Ectodermal cell (in vitro differentiated cells): ENCODE measurements around the gene PROM1.

ENCODE experiments used
- H3K27ac ChIP-seq: 2 replicates; pipeline ENCODE4 v1.7.0; 2013; ENCODE audit warnings: mild to moderate bottlenecking, low read depth, low read length; ENCODE audit not compliant: insufficient read depth, poor library complexity, severe bottlenecking
- H3K27me3 ChIP-seq: 2 replicates; pipeline ENCODE4 v1.7.0; 2013; ENCODE audit warnings: mild to moderate bottlenecking, low read length; ENCODE audit not compliant: insufficient read depth, control insufficient read depth, poor library complexity, severe bottlenecking
- H3K36me3 ChIP-seq: one replicate; pipeline ENCODE4 v1.7.0; 2013; ENCODE audit warnings: low read length; ENCODE audit not compliant: control insufficient read depth, insufficient read depth
- H3K4me1 ChIP-seq: one replicate; pipeline ENCODE4 v1.7.0; 2013; ENCODE audit warnings: low read length; ENCODE audit not compliant: control insufficient read depth, insufficient read depth
- H3K4me3 ChIP-seq: 2 replicates; pipeline ENCODE4 v1.7.0; 2013; ENCODE audit warnings: low read depth, low read length, control low read depth; ENCODE audit not compliant: insufficient read depth
- H3K9me3 ChIP-seq: 2 replicates; pipeline ENCODE4 v1.7.0; 2013; ENCODE audit warnings: mild to moderate bottlenecking, low read length, moderate library complexity; ENCODE audit not compliant: control insufficient read depth
- WGBS, 2 experiments: methylation state at CpG; one replicate each; pipeline ENCODE4 v1.1.7; 2013; ENCODE audit warnings: missing lambda C conversion rate in 2 of 2; 5-methylcytosine and 5-hydroxymethylcytosine counted together

The PROM1 gene

DNA sequence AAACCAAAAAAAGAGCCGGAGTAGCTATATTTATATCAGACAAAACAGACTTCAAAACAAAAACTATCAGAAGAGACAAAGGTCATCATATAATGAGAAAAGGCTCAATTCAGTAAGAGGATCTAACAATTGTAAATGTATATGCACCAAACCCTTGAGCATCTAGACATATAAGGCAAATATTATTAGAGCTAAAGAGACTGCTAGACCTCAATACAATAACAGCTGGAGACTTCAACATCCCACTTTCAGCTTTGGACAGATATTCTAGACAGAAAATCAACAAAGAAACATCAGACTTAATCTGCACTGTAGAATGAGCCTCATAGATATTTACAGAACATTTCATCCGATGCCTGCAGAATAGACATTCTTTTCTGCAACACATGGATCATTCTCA, 4.8 kb upstream of the PROM1 start:
- H3K9me3 ChIP-seq, result no peaks in the 10 kb centered on the region
- H3K36me3 ChIP-seq, result no peaks in the 10 kb centered on the region
- H3K27ac ChIP-seq, result no peak overlapping the region
- WGBS, 2 experiments, result 97 to 98% methylated on average over 2 of the region's 2 CpGs
- H3K27me3 ChIP-seq, result peaks cover 27% of the 10 kb centered on the region
- H3K4me1 ChIP-seq, result no peaks in the 10 kb centered on the region
- no peak overlapping the region for H3K4me3 ChIP-seq

DNA sequence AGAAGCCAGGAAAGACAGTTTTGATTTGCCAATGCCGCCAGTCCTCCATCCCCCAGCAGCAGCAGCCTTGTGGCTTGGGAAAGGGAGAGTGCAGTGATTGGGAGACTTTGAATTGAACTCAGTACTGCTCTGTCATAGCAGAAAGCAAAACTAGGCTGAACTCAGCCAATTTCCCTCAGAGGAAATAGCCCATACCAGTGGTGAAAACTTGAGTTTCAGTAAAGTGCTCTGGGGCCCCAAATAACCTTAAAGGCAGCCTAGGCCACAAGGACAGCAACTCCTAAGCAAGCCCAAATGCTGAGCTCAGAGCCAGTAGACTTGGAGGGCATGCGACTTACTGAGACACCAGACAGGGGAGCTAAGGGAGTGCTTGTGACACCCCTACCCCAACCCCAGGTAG, 2.0 kb upstream of the PROM1 start:
- Histone ChIP-seq H3K4me1 (no peaks in the 10 kb centered on the region), H3K27me3 (peaks cover 50% of the 10 kb centered on the region), H3K36me3 (no peaks in the 10 kb centered on the region), H3K27ac (no peak overlapping the region), H3K4me3 (no peak overlapping the region), H3K9me3 (no peaks in the 10 kb centered on the region)
- 82 to 89% methylated on average over 2 of the region's 2 CpGs for WGBS, 2 experiments

DNA sequence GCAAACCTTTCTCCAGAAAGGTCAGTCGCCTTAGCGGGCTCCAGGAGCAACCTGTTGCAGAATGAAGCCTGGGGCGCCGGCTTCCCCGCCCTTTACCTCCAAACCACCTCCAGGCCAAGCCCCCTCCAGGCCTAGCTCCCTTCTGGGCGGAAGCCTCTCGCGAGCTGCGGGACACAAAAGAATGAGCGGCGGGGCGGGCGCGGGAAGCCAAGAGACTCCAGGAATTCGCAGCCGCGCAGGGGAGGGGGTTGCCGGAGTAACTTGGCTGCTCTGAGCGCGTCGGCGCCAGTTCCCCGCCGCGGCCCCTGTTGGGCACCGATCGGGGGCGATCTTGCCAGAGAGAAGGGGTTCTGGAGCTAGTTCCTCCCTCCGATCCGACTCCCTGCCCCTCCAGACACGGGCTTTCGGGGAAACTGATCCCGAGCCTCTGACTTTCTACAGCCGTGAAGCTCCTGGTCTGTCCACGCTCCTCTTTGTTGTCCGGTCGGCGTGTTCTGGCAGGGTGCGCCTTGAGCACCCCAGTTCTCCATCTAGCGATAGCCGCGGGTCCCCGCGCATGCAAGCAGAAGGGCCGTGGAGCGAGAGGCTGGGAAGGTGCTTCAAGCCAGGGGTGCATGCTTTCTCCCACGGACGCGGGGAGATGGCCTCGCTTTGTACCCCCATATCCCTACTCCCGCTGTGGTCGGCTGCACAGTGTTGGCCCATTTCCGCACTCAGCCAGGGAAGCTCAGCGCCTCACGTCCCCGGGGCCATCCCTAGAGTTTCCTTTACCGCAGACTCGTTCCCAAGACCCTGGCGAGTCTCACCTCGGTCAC, 1.2 kb downstream of the PROM1 start:
- 0% methylated on average over 60 of the region's 60 CpGs for WGBS, 2 experiments
- Histone ChIP-seq H3K9me3 (no peaks in the 10 kb centered on the region), H3K4me3 (peak overlapping the region; percentile 69), H3K27ac (peak overlapping the region; percentile 69), H3K4me1 (no peaks in the 10 kb centered on the region), H3K36me3 (no peaks in the 10 kb centered on the region), H3K27me3 (peaks cover 50% of the 10 kb centered on the region)

DNA sequence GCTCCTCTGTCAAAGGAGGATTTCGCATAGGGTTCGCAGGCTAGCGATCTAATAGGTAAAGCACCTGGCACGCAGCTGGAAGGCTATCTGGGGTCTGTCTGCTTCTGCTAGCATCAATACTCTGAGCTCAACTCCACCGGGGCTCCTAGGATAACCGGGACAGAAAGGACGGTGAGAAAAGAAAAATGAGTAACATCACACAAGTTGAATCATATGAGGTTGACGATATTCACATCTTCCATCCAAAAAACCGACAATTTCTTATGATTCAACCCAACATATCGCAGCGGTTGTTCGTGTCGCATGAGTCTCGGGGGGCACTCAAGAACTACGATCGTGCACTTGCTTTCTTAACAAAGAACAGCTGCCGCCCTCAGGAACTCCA, 1.8 kb downstream of the PROM1 start:
- H3K9me3 ChIP-seq, result no peaks in the 10 kb centered on the region
- no peaks in the 10 kb centered on the region for H3K4me1 ChIP-seq
- peak overlapping the region; percentile 69 for H3K4me3 ChIP-seq
- H3K36me3 ChIP-seq, result no peaks in the 10 kb centered on the region
- 7 to 9% methylated on average over 17 of the region's 17 CpGs for WGBS, 2 experiments
- peaks cover 50% of the 10 kb centered on the region for H3K27me3 ChIP-seq
- H3K27ac ChIP-seq, result peak overlapping the region; percentile 1

DNA sequence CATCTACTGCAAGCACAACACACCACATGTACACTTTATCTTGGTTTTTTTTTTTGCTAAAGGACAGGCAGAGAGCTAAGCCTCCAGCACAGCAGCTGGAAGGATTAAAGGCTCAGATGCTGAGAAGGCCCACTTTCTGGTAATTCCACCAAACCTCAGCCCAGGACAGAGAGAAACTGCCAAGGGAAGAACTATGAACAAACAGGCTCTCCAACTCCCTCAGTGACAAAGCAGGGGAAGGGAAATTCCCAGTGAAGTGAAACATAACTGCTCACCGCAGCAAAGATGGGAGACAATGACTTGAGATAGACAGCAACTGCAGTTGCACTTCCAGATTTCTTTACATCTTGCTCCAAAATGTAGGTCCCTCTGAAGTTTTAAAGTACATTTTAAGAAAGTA, 4.8 kb downstream of the PROM1 start:
- peaks cover 27% of the 10 kb centered on the region for H3K27me3 ChIP-seq
- no peaks in the 10 kb centered on the region for H3K4me1 ChIP-seq
- H3K27ac ChIP-seq, result no peak overlapping the region

DNA sequence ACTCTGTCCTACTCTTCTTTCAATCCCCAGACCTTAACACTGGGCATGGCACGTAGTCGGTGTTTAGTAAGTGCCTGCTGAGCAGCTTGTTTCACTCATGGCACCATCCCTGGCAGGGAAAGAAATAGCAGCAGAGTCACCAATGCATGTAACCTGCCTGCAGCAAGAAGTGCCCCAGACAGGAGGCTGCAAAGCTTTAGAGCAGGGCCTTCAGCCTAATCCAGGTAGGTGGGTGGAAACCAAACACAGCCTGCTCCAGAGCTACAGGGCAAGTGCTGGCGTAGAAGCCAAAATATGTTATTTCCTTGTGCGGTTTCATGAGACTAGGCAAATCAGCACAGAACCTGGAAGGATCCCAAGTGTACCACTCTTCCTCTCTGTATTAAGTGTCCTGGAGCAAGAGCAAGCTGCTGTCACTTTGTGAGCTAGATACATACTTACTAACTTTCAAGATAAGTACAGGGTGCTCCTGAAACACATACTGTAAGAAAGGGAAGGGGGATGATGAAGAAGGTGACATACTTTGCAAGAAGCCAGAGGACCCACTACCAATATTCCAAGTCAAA, 5.5 kb downstream of the PROM1 start:
- Histone ChIP-seq H3K27ac (no peak overlapping the region), H3K4me1 (no peaks in the 10 kb centered on the region), H3K36me3 (peaks cover 3% of the 10 kb centered on the region), H3K9me3 (no peaks in the 10 kb centered on the region), H3K4me3 (no peak overlapping the region), H3K27me3 (peaks cover 20% of the 10 kb centered on the region)
- 94 to 97% methylated on average over 4 of the region's 4 CpGs for WGBS, 2 experiments

More for the DNA sequence above, 4.8 kb downstream of the PROM1 start:
- no peaks in the 10 kb centered on the region for H3K9me3 ChIP-seq
- H3K4me3 ChIP-seq, result no peak overlapping the region
- 87 to 88% methylated on average over 1 of the region's 1 CpG for WGBS, 2 experiments
- H3K36me3 ChIP-seq, result peaks cover 3% of the 10 kb centered on the region

DNA sequence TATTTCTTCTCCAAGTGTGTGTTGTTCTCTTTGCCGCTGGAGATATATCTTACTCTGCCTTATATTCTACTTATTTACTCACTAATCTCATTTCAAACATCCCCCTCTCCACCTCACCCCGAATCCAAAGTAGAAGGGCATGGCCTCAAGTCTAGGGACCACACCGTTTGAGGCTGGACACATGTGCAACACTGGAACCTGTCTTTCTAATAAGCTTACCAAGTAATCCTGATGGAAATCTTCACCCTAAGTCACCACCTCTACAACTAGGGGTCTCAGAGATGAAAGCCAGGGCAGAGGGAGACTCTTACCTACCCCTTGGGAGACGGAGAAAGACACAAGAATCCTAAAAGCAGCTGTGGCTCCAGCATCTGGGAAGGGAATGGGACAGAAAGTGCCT, 6.0 kb downstream of the PROM1 start:
- H3K27me3 ChIP-seq, result peaks cover 15% of the 10 kb centered on the region
- H3K4me3 ChIP-seq, result no peak overlapping the region
- no peak overlapping the region for H3K27ac ChIP-seq
- H3K4me1 ChIP-seq, result no peaks in the 10 kb centered on the region
- WGBS, 2 experiments, result 67 to 73% methylated on average over 4 of the region's 4 CpGs
- H3K9me3 ChIP-seq, result no peaks in the 10 kb centered on the region
- H3K36me3 ChIP-seq, result peaks cover 3% of the 10 kb centered on the region

DNA sequence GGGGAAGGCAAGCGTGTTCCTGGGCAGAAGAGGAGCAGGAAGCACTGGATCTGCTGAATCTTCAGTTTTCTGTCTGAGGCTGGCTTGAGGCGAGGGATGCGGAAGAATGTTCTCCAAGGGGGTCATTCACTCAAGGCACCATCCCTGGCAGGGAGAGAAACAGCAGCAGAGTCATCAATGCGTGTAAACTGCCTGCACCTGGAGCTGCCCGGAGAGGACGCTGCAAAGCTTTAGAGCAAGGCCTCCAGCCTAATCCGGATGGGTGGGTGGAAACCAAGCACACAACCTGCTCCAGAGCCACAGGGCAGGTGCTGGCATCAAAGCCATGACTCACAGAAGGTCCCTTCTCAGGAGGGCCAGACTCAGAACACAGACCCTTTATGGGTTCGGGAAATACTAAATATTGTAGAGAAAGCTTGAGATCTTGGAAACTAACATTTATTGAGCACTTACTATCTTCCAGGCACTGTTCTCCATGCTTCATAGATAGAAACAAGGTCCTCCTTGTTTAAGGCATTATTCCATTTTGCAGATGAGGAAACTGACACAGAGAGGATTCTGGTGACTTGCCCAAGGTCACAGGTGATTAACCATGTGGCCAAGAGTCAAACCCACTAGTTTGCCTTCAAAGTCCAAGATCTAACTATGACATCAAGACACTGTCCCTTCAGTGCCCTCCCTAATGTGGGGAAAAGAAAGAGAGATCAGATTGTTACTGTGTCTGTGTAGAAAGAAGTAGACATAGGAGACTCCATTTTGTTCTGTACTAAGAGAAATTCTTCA, 7.7 kb downstream of the PROM1 start:
- Histone ChIP-seq H3K27me3 (no peaks in the 10 kb centered on the region), H3K4me1 (peaks cover 3% of the 10 kb centered on the region), H3K4me3 (no peak overlapping the region), H3K27ac (no peak overlapping the region), H3K36me3 (peaks cover 3% of the 10 kb centered on the region), H3K9me3 (no peaks in the 10 kb centered on the region)
- 82 to 83% methylated on average over 8 of the region's 8 CpGs for WGBS, 2 experiments

DNA sequence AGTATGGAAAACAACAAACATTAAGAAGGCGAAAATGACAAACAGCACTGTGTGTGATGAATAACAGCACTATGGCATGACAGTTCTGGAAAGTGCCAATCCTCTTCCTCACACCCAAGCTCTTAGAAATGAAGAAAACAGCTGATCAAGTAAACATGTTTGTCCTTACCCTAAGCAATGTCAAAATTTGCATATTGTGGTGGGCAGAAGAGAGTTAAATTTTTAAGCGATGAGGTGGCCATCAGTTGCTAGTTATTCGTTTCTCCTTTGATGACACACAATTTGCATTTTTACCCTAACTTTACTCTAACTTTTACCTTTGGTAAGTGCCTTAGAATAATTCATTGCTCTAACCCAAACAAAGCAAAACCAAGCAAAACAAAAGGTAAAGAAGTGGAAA, 8.8 kb downstream of the PROM1 start:
- peaks cover 3% of the 10 kb centered on the region for H3K36me3 ChIP-seq
- H3K27me3 ChIP-seq, result no peaks in the 10 kb centered on the region
- no peak overlapping the region for H3K4me3 ChIP-seq
- H3K9me3 ChIP-seq, result no peaks in the 10 kb centered on the region
- no peak overlapping the region for H3K27ac ChIP-seq
- peaks cover 3% of the 10 kb centered on the region for H3K4me1 ChIP-seq
- 84 to 90% methylated on average over 2 to 3 of the region's 3 CpGs for WGBS, 2 experiments

DNA sequence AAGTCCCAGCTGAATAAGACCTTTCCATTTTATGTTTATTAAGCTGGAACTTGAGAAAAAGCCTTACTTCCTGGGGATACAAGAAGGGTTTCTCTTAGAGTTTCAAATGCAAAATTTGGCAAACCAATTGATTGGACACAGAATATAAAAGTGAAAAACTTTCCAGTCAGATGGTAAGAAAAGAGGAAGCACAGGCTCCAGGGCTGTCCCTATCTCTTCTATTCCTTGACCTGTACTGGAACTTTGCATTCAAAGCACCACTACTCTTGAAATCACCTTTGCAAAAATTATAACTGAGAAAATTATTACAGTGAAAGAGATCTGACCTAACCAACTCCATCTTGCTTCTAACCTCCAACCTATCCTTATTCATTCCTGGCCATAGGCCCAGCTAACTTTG, 11.7 kb downstream of the PROM1 start:
- Histone ChIP-seq H3K9me3 (no peaks in the 10 kb centered on the region), H3K27me3 (no peaks in the 10 kb centered on the region), H3K4me3 (no peak overlapping the region), H3K4me1 (peaks cover 3% of the 10 kb centered on the region), H3K27ac (no peak overlapping the region), H3K36me3 (peaks cover 3% of the 10 kb centered on the region)
